Stomach (tissue), 9 donors: ENCODE measurements around the gene LCP2. TPM values are rescaled to one million over a fixed set of nuclear protein-coding genes. Genes with fewer than 3 reads are reported as not detected.

Experiments used
- DNase-seq, 2 donors: peaks; one replicate each; pipeline versions ENCODE4 v3.0.0 to v3.0.0-alpha.2; 2013 to 2019
- H3K27ac ChIP-seq, 5 donors: fragments of 200-600 bp in 4 of 5; sonication (generic) in 4 of 5; one replicate each; pipeline ENCODE4 v1.5.1; 2013 to 2019; ENCODE audit warnings: mild to moderate bottlenecking in 1 of 5, moderate library complexity in 1 of 5
- H3K27me3 ChIP-seq, 3 donors: fragments of 200-600 bp; sonication (generic); one replicate each; pipeline ENCODE4 v1.5.1; 2017 to 2019; ENCODE audit warnings: mixed run types in 1 of 3
- H3K36me3 ChIP-seq, 4 donors: fragments of 200-600 bp; sonication (generic); 1 replicate in 3 of 4; 2 replicates in 1 of 4; pipeline ENCODE4 v1.5.1; 2016 to 2019
- H3K4me1 ChIP-seq, 4 donors: fragments of 200-600 bp; sonication (generic); one replicate each; pipeline ENCODE4 v1.5.1; 2016 to 2019
- H3K4me3 ChIP-seq, 4 donors: fragments of 200-600 bp; sonication (generic) in 3 of 4; one replicate each; pipeline ENCODE4 v1.5.1; 2016 to 2019; ENCODE audit warnings: mild to moderate bottlenecking in 1 of 4
- H3K9me3 ChIP-seq, 4 donors: fragments of 200-600 bp; sonication (generic); one replicate each; pipeline ENCODE4 v1.5.1; 2016 to 2019
- CTCF ChIP-seq, 7 experiments: fragments of 450-650 bp in 4 of 7; fragments of 200-600 bp in 3 of 7; sonication (generic) in 3 of 7; IDR thresholded peaks; one replicate each; pipeline ENCODE4 v1.5.1; 2016 to 2019; ENCODE audit warnings: antibody characterized with exemption in 7 of 7, control low read depth in 2 of 7, mild to moderate bottlenecking in 1 of 7
- EP300 ChIP-seq: sonication (generic); formaldehyde crosslinking; IDR thresholded peaks from one replicate; pipeline ENCODE4 v1.6.1; 2017; ENCODE audit warnings: antibody characterized with exemption
- POLR2A ChIP-seq, 4 donors: fragments of 450-650 bp; IDR thresholded peaks; one replicate each; pipeline ENCODE4 v1.6.1; 2016; ENCODE audit warnings: antibody characterized with exemption in 4 of 4, control low read depth in 2 of 4, mild to moderate bottlenecking in 1 of 4, moderate library complexity in 1 of 4
- POLR2AphosphoS5 ChIP-seq, 3 donors: sonication (generic); formaldehyde crosslinking; IDR thresholded peaks; one replicate each; pipeline ENCODE4 v1.6.1; 2016; ENCODE audit warnings: antibody characterized with exemption in 3 of 3
- WGBS, 5 donors: extraction: QIAGEN DNeasy Blood & Tissue Kit in 3 of 5; methylation state at CpG; one replicate each; pipeline versions ENCODE4 v1.1.5 to v1.1.7; 2013 to 2018; 5-methylcytosine and 5-hydroxymethylcytosine counted together
- intact Hi-C: fragments of 100-400 bp; cut with DNase I; formaldehyde crosslinking; loops from one replicate; pipeline ENCODE4 v1.15.1; 2023; ENCODE audit warnings: low total_unique reads
- polyA plus RNA-seq, 3 donors: library from polyadenylated mRNA; stranded (reverse); fragments of 200-250 nt; gene quantifications; one replicate each; pipeline ENCODE4 v1.2.3, GENCODE V29; 2013
- total RNA-seq, 5 donors: library from RNA; depleted of rRNA; stranded (reverse); fragments of >200 nt; gene quantifications; one replicate each; pipeline versions ENCODE4 v1.1.0 to v1.2.3, GENCODE V29; 2014 to 2016
- donor health status: healthy with polysubstance abuse.
- donor health status: Bipolar disorder and iron deficiency.
- donor health status: healthy.

LCP2 gene
- total and polyA plus RNA-seq, 8 donors, result 0.58 to 69.4 (median 16.8) TPM

GRCh38 chr5:170277867-170278281 lies 19.7 kb downstream of the LCP2 start:
- intact Hi-C loops, result loop anchor here (10.0 kb wide), 1 partner anchor 147 kb away; no protein-coding TSS in a partner anchor
- peak overlapping the region in 1 of 4 donors; percentile 1 for H3K4me3 ChIP-seq
- no peak for DNase-seq
- H3K36me3 ChIP-seq, result peaks cover 0 to 23% (median 8%) of the 10 kb centered on the region in 4 donors
- 29 to 53% (median 32%) methylated on average over 6 of the region's 6 CpGs for WGBS, 5 donors
- peaks cover 13 to 76% (median 37%) of the 10 kb centered on the region in 4 donors for H3K4me1 ChIP-seq
- no peaks in the 10 kb centered on the region for H3K9me3 ChIP-seq
- no peaks in the 10 kb centered on the region for H3K27me3 ChIP-seq
- TF ChIP-seq EP300 (no peak), POLR2A (IDR thresholded peaks at IDR 0.05) (no peak)
- H3K27ac ChIP-seq, result peak overlapping the region in 3 of 5 donors; percentile 42 to 52 (median 47)

GRCh38 chr5:170276140-170276539 lies 21.4 kb downstream of the LCP2 start:
- peaks cover 13 to 79% (median 35%) of the 10 kb centered on the region in 4 donors for H3K4me1 ChIP-seq
- TF ChIP-seq EP300, result no peak
- TF ChIP-seq CTCF (IDR thresholded peaks at IDR 0.05), result no peak
- DNase-seq, result no peak
- peaks cover 0 to 25% (median 8%) of the 10 kb centered on the region in 4 donors for H3K36me3 ChIP-seq
- intact Hi-C loops, result loop anchor here (10.0 kb wide), 1 partner anchor 149 kb away; no protein-coding TSS in a partner anchor
- WGBS, 5 donors, result 70 to 93% (median 91%) methylated on average over 2 of the region's 2 CpGs
- H3K9me3 ChIP-seq, result no peaks in the 10 kb centered on the region
- H3K27me3 ChIP-seq, result no peaks in the 10 kb centered on the region
- H3K4me3 ChIP-seq, result no peak overlapping the region
- peak overlapping the region in 2 of 5 donors; percentile 47 to 66 for H3K27ac ChIP-seq

- peak overlapping the region in 3 of 5 donors; percentile 31 to 66 (median 47) for H3K27ac ChIP-seq
- no peak for TF ChIP-seq POLR2A (IDR thresholded peaks at IDR 0.05)
- no peak for TF ChIP-seq POLR2AphosphoS5 (IDR thresholded peaks at IDR 0.05)
- TF ChIP-seq EP300, result no peak
- TF ChIP-seq CTCF (IDR thresholded peaks at IDR 0.05), result no peak
- no peaks in the 10 kb centered on the region for H3K9me3 ChIP-seq
- H3K36me3 ChIP-seq, result peaks cover 0 to 29% (median 8%) of the 10 kb centered on the region in 4 donors
- H3K4me1 ChIP-seq, result peaks cover 13 to 72% (median 30%) of the 10 kb centered on the region in 4 donors
- intact Hi-C loops, result loop anchor here (10.0 kb wide), 1 partner anchor 149 kb away; no protein-coding TSS in a partner anchor
- DNase-seq, result no peak
- no peak overlapping the region for H3K4me3 ChIP-seq
- WGBS, 5 donors, result 73 to 81% (median 74%) methylated on average over 6 to 8 of the region's 8 CpGs
- no peaks in the 10 kb centered on the region for H3K27me3 ChIP-seq
These were observed 22.1 kb downstream of the LCP2 start for GRCh38 chr5:170275376-170275994.

- Histone ChIP-seq H3K27ac (peak overlapping the region in 2 of 5 donors; percentile 26 to 44), H3K27me3 (no peaks in the 10 kb centered on the region), H3K4me3 (no peak overlapping the region), H3K4me1 (peaks cover 6 to 68% (median 19%) of the 10 kb centered on the region in 4 donors), H3K9me3 (no peaks in the 10 kb centered on the region), H3K36me3 (peaks cover 0 to 32% (median 8%) of the 10 kb centered on the region in 4 donors)
- DNase-seq, result peak; percentile 51 to 70
- TF ChIP-seq CTCF (IDR thresholded peaks at IDR 0.05), result peak in 3 of 7 experiments; percentile 9 to 14 (median 13)
- TF ChIP-seq POLR2A (IDR thresholded peaks at IDR 0.05), result no peak
- intact Hi-C loops, result loop anchor here (10.0 kb wide), 1 partner anchor 151 kb away; no protein-coding TSS in a partner anchor
- WGBS, 5 donors, result 38 to 63% (median 54%) methylated on average over 8 of the region's 8 CpGs
These were observed 23.4 kb downstream of the LCP2 start for GRCh38 chr5:170273968-170274710.
